ENCODE measurements around the gene TICAM2.

GRCh38 chr5:115607935-115608334 lies 5.7 kb upstream of the TICAM2 start:
- no peak for TF ChIP-seq RAD21 (IDR thresholded peaks at IDR 0.05 in 1 of 2, conservative IDR thresholded peaks at IDR 0.05 in 1 of 2; ENCODE audit: low read depth in 2 of 2, low read length in 2 of 2)
- TF ChIP-seq CEBPB (IDR thresholded peaks at IDR 0.05; ENCODE audit: low read depth, low read length): no peak
- TF ChIP-seq EP300 (IDR thresholded peaks at IDR 0.05; ENCODE audit: borderline replicate concordance in 1 of 2, low read depth in 2 of 2, low read length in 2 of 2): no peak
- TF ChIP-seq CTCF (IDR thresholded peaks at IDR 0.05; ENCODE audit: control extremely low read depth in 1 of 3, insufficient read depth in 1 of 3, low read depth in 1 of 3, low read length in 3 of 3): no peak
- TF ChIP-seq POLR2A (IDR thresholded peaks at IDR 0.05; ENCODE audit: control extremely low read depth in 1 of 2, low read depth in 2 of 2, low read length in 2 of 2): no peak
- TF ChIP-seq GABPA (IDR thresholded peaks at IDR 0.05; ENCODE audit: borderline replicate concordance, insufficient read depth, low read length): no peak
- no peak for TF ChIP-seq CHD2 (IDR thresholded peaks at IDR 0.05; ENCODE audit: low read length)
- TF ChIP-seq PHF8 (conservative IDR thresholded peaks at IDR 0.05; ENCODE audit: low read depth, low read length): no peak
- TF ChIP-seq SIN3A (conservative IDR thresholded peaks at IDR 0.05 in 1 of 2, IDR thresholded peaks at IDR 0.05 in 1 of 2; ENCODE audit: low read depth in 1 of 2, low read length in 2 of 2): no peak
- no peak for TF ChIP-seq EZH2 (IDR thresholded peaks at IDR 0.05; ENCODE audit: low read depth, low read length, severe bottlenecking)
- no peak for TF ChIP-seq JUN (IDR thresholded peaks at IDR 0.05; ENCODE audit: low read depth, low read length)

Measured in H1 (cell line).